AG09309 (cell line): ENCODE results near the gene WDR17.

Source experiments
- DNase-seq: peaks from one replicate; pipeline ENCODE4 v3.0.0-alpha.2; 2010; ENCODE audit warnings: low read depth
- H3K4me3 ChIP-seq: 2 replicates; pipeline ENCODE4 v1.5.1; 2011; ENCODE audit warnings: mild to moderate bottlenecking, low read depth, low read length, moderate library complexity; ENCODE audit not compliant: control insufficient read depth
- CTCF ChIP-seq: IDR thresholded peaks from 2 replicates; pipeline ENCODE4 v1.5.1; 2011; ENCODE audit warnings: mild to moderate bottlenecking, low read depth, low read length, inconsistent platforms; ENCODE audit not compliant: insufficient read depth, control insufficient read depth; ENCODE audit errors: missing control alignments

WDR17 gene

GRCh38 chr4:176044589-176044951 lies 21.1 kb upstream of the WDR17 start:
- no peak overlapping the region for H3K4me3 ChIP-seq
- TF ChIP-seq CTCF = no peak
- no peak for DNase-seq

GRCh38 chr4:176048631-176049030 lies 17.0 kb upstream of the WDR17 start:
- DNase-seq = no peak
- no peak overlapping the region for H3K4me3 ChIP-seq
- no peak for TF ChIP-seq CTCF

GRCh38 chr4:176052744-176053143 lies 12.9 kb upstream of the WDR17 start:
- no peak overlapping the region for H3K4me3 ChIP-seq
- no peak for DNase-seq
- TF ChIP-seq CTCF = no peak

- DNase-seq = no peak
- H3K4me3 ChIP-seq = no peak overlapping the region
- TF ChIP-seq CTCF = no peak
Measured at GRCh38 chr4:176053785-176054184, 11.9 kb upstream of the WDR17 start.

- no peak overlapping the region for H3K4me3 ChIP-seq
- peak; percentile 16 for TF ChIP-seq CTCF
- no peak for DNase-seq
Measured at GRCh38 chr4:176054942-176055341, 10.7 kb upstream of the WDR17 start.

- no peak for TF ChIP-seq CTCF
Measured at GRCh38 chr4:176063718-176064117, 1.9 kb upstream of the WDR17 start.

GRCh38 chr4:176064539-176064938 lies 1.1 kb upstream of the WDR17 start:
- no peak for TF ChIP-seq CTCF

More at GRCh38 chr4:176063718-176064117, 1.9 kb upstream of the WDR17 start:
- no peak overlapping the region for H3K4me3 ChIP-seq
- DNase-seq = no peak

More at GRCh38 chr4:176064539-176064938, 1.1 kb upstream of the WDR17 start:
- no peak overlapping the region for H3K4me3 ChIP-seq
- DNase-seq = no peak
